Mammary epithelial cell (primary cell): ENCODE measurements around the gene C1QTNF1.

Source experiments
- EZH2 ChIP-seq: IDR thresholded peaks from 2 replicates; pipeline ENCODE4 v1.6.1; 2012; ENCODE audit warnings: low read length, inconsistent platforms, borderline replicate concordance
- TF ChIP-seq, protein P1 (sequence below), 2 donors: IDR thresholded peaks in 1 of 2; conservative IDR thresholded peaks in 1 of 2; 2 replicates each; pipeline ENCODE4 v1.5.1; 2011 to 2012; ENCODE audit warnings: inconsistent platforms in 2 of 2, low read length in 2 of 2, mild to moderate bottlenecking in 2 of 2, control low read depth in 1 of 2, low read depth in 1 of 2; ENCODE audit not compliant: insufficient read depth in 1 of 2; ENCODE audit errors: extremely low read depth in 1 of 2

DNA sequence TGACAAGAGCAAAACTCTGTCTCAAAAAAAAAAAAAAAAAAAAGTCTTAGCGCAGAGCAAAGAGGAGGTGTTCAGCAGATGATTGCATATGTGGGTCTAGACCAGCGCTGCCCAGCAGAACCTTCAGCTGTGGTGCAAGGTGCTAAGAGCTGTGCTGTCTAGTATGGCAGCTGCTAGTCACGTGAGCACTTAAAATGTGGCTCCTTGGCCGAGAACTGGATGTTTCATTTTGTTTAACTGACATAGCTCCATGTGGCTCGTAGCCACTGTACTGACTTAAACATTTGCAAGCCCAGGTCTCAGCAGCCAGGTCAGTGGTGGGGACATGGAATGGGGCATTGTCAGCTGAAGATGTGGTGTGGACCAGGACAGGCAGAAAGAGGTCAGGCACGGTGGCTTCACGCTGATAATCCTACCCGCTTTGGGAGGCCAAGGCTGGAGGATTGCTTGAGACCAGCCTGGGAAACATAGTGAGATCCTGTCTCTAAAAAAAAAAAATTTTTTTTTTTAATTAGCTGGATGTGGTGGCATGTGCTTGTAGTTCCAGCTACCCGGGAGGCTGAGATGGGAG is 9.2 kb downstream of the C1QTNF1 start:
- TF ChIP-seq, protein P1, sequence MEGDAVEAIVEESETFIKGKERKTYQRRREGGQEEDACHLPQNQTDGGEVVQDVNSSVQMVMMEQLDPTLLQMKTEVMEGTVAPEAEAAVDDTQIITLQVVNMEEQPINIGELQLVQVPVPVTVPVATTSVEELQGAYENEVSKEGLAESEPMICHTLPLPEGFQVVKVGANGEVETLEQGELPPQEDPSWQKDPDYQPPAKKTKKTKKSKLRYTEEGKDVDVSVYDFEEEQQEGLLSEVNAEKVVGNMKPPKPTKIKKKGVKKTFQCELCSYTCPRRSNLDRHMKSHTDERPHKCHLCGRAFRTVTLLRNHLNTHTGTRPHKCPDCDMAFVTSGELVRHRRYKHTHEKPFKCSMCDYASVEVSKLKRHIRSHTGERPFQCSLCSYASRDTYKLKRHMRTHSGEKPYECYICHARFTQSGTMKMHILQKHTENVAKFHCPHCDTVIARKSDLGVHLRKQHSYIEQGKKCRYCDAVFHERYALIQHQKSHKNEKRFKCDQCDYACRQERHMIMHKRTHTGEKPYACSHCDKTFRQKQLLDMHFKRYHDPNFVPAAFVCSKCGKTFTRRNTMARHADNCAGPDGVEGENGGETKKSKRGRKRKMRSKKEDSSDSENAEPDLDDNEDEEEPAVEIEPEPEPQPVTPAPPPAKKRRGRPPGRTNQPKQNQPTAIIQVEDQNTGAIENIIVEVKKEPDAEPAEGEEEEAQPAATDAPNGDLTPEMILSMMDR (conservative IDR thresholded peaks at IDR 0.05 in 1 of 2, IDR thresholded peaks at IDR 0.05 in 1 of 2; ENCODE audit: extremely low read depth in 1 of 2, insufficient read depth in 1 of 2, low read depth in 1 of 2, low read length in 2 of 2) = no peak
- no peak for TF ChIP-seq EZH2
